Nephron progenitor cell (in vitro differentiated cells): ENCODE measurements around the gene RHBDF1.

Source experiments
- DNase-seq: peaks from one replicate; pipeline ENCODE4 v3.0.0; 2021
- H3K27ac Mint-ChIP-seq: 2 replicates; pipeline ENCODE4 v1.8.0; 2021; ENCODE audit warnings: mild to moderate bottlenecking, moderate library complexity, mixed read lengths
- H3K27me3 Mint-ChIP-seq: 2 replicates; pipeline ENCODE4 v1.8.0; 2021; ENCODE audit warnings: mild to moderate bottlenecking, low read depth, mixed read lengths; ENCODE audit not compliant: poor library complexity
- H3K36me3 Mint-ChIP-seq: 2 replicates; pipeline ENCODE4 v1.8.0; 2021; ENCODE audit warnings: low read depth, mixed read lengths
- H3K4me1 Mint-ChIP-seq: 2 replicates; pipeline ENCODE4 v1.8.0; 2021; ENCODE audit warnings: mixed read lengths
- H3K4me3 Mint-ChIP-seq: 2 replicates; pipeline ENCODE4 v1.8.0; 2021; ENCODE audit warnings: mild to moderate bottlenecking, moderate library complexity, mixed read lengths
- H3K9me3 Mint-ChIP-seq: 2 replicates; pipeline ENCODE4 v1.8.0; 2021; ENCODE audit warnings: mild to moderate bottlenecking, moderate library complexity, mixed read lengths
- CTCF ChIP-seq: fragments of 200-600 bp; sonication (generic); IDR thresholded peaks from 2 replicates; pipeline ENCODE4 v1.5.0; 2021; ENCODE audit warnings: antibody characterized with exemption

RHBDF1 gene

GRCh38 chr16:117379-118365, 45.2 kb upstream of the RHBDF1 start:
- Mint-ChIP-seq H3K27me3 (no peaks in the 10 kb centered on the region), H3K4me3 (no peak overlapping the region), H3K4me1 (peaks cover 11% of the 10 kb centered on the region), H3K27ac (no peak overlapping the region), H3K9me3 (no peaks in the 10 kb centered on the region), H3K36me3 (peaks cover 23% of the 10 kb centered on the region)
- TF ChIP-seq CTCF, result peak; percentile 65
- DNase-seq, result peak; percentile 76

GRCh38 chr16:116015-116414, 43.6 kb upstream of the RHBDF1 start:
- peaks cover 12% of the 10 kb centered on the region for H3K4me1 Mint-ChIP-seq
- no peak overlapping the region for H3K27ac Mint-ChIP-seq
- H3K4me3 Mint-ChIP-seq, result no peak overlapping the region
- no peak for TF ChIP-seq CTCF
- H3K36me3 Mint-ChIP-seq, result peaks cover 35% of the 10 kb centered on the region
- no peak for DNase-seq
- no peaks in the 10 kb centered on the region for H3K27me3 Mint-ChIP-seq
- no peaks in the 10 kb centered on the region for H3K9me3 Mint-ChIP-seq

- H3K9me3 Mint-ChIP-seq, result no peaks in the 10 kb centered on the region
- H3K27me3 Mint-ChIP-seq, result peaks cover 1% of the 10 kb centered on the region
- peak overlapping the region; percentile 32 for H3K27ac Mint-ChIP-seq
- H3K4me3 Mint-ChIP-seq, result no peak overlapping the region
- H3K4me1 Mint-ChIP-seq, result peaks cover 12% of the 10 kb centered on the region
- no peak for TF ChIP-seq CTCF
- peaks cover 41% of the 10 kb centered on the region for H3K36me3 Mint-ChIP-seq
- DNase-seq, result no peak
Measured at GRCh38 chr16:114327-114726, 41.9 kb upstream of the RHBDF1 start.

GRCh38 chr16:112153-112840, 39.9 kb upstream of the RHBDF1 start:
- H3K27ac Mint-ChIP-seq, result peak overlapping the region; percentile 66
- no peaks in the 10 kb centered on the region for H3K9me3 Mint-ChIP-seq

GRCh38 chr16:106623-107324, 34.3 kb upstream of the RHBDF1 start:
- H3K27me3 Mint-ChIP-seq, result peaks cover 2% of the 10 kb centered on the region
- no peak overlapping the region for H3K4me3 Mint-ChIP-seq
- H3K9me3 Mint-ChIP-seq, result no peaks in the 10 kb centered on the region
- H3K36me3 Mint-ChIP-seq, result peaks cover 13% of the 10 kb centered on the region
- peak overlapping the region; percentile 40 for H3K27ac Mint-ChIP-seq
- H3K4me1 Mint-ChIP-seq, result peaks cover 29% of the 10 kb centered on the region
- DNase-seq, result peak; percentile 54
- peak; percentile 80 for TF ChIP-seq CTCF

More at GRCh38 chr16:112153-112840, 39.9 kb upstream of the RHBDF1 start:
- Mint-ChIP-seq H3K4me1 (peaks cover 12% of the 10 kb centered on the region), H3K27me3 (peaks cover 2% of the 10 kb centered on the region), H3K4me3 (no peak overlapping the region), H3K36me3 (peaks cover 44% of the 10 kb centered on the region)
- no peak for DNase-seq
- TF ChIP-seq CTCF, result no peak
